Adipose tissue (tissue), 3 donors: ENCODE measurements around the gene RAB36. TPM values are rescaled to one million over a fixed set of nuclear protein-coding genes. Genes with fewer than 3 reads are reported as not detected.

Experiments
- H3K27ac ChIP-seq: one replicate; pipeline ENCODE4 v1.5.1; 2013; ENCODE audit warnings: low read depth, low read length
- WGBS, 3 donors: extraction: QIAGEN DNeasy Blood & Tissue Kit; methylation state at CpG; one replicate each; pipeline ENCODE4 v1.1.7; 2013; 5-methylcytosine and 5-hydroxymethylcytosine counted together
- polyA plus RNA-seq, 3 donors: library from polyadenylated mRNA; stranded (reverse); fragments of 200-250 nt; gene quantifications; one replicate each; pipeline ENCODE4 v1.2.3, GENCODE V29; 2013
- donor health status: healthy with polysubstance abuse.
- donor health status: Bipolar disorder and iron deficiency.
- donor health status: healthy.

The RAB36 gene
- polyA plus RNA-seq, 3 donors: 1.0 to 1.6 (median 1.4) TPM

- no peak overlapping the region for H3K27ac ChIP-seq
- 54 to 68% (median 65%) methylated on average over 3 of the region's 3 CpGs for WGBS, 3 donors
Observed at GRCh38 chr22:23184100-23184763, 39.0 kb downstream of the RAB36 start.

- WGBS, 3 donors: 43 to 79% (median 45%) methylated on average over 5 of the region's 5 CpGs
- H3K27ac ChIP-seq: no peak overlapping the region
Observed at GRCh38 chr22:23184764-23185113, 39.5 kb downstream of the RAB36 start.

- 42 to 55% (median 52%) methylated on average over 4 of the region's 4 CpGs for WGBS, 3 donors
- no peak overlapping the region for H3K27ac ChIP-seq
Observed at GRCh38 chr22:23187211-23187610, 41.9 kb downstream of the RAB36 start.

GRCh38 chr22:23187871-23188700, 42.8 kb downstream of the RAB36 start:
- 77 to 84% (median 79%) methylated on average over 7 of the region's 7 CpGs for WGBS, 3 donors
- H3K27ac ChIP-seq: no peak overlapping the region

- H3K27ac ChIP-seq: no peak overlapping the region
- 85 to 94% (median 87%) methylated on average over 9 of the region's 9 CpGs for WGBS, 3 donors
Observed at GRCh38 chr22:23190526-23190925, 45.2 kb downstream of the RAB36 start.

GRCh38 chr22:23192133-23192532, 46.9 kb downstream of the RAB36 start:
- no peak overlapping the region for H3K27ac ChIP-seq
- WGBS, 3 donors: 36 to 87% (median 83%) methylated on average over 5 of the region's 5 CpGs

GRCh38 chr22:23192558-23192957, 47.3 kb downstream of the RAB36 start:
- H3K27ac ChIP-seq: no peak overlapping the region
- 63 to 96% (median 96%) methylated on average over 4 of the region's 4 CpGs for WGBS, 3 donors

GRCh38 chr22:23193196-23193827, 48.0 kb downstream of the RAB36 start:
- 82 to 93% (median 85%) methylated on average over 5 of the region's 5 CpGs for WGBS, 3 donors
- no peak overlapping the region for H3K27ac ChIP-seq

- no peak overlapping the region for H3K27ac ChIP-seq
- WGBS, 3 donors: 72 to 84% (median 78%) methylated on average over 5 of the region's 5 CpGs
Observed at GRCh38 chr22:23193882-23194281, 48.6 kb downstream of the RAB36 start.

- H3K27ac ChIP-seq: no peak overlapping the region
- 66 to 88% (median 78%) methylated on average over 11 of the region's 11 CpGs for WGBS, 3 donors
Observed at GRCh38 chr22:23196165-23196564, 50.9 kb downstream of the RAB36 start.

GRCh38 chr22:23197836-23198235, 52.6 kb downstream of the RAB36 start:
- 60 to 82% (median 61%) methylated on average over 8 of the region's 8 CpGs for WGBS, 3 donors
- no peak overlapping the region for H3K27ac ChIP-seq

- 61 to 81% (median 69%) methylated on average over 8 of the region's 8 CpGs for WGBS, 3 donors
- no peak overlapping the region for H3K27ac ChIP-seq
Observed at GRCh38 chr22:23199159-23199558, 53.9 kb downstream of the RAB36 start.

- H3K27ac ChIP-seq: no peak overlapping the region
- 42 to 85% (median 76%) methylated on average over 5 of the region's 5 CpGs for WGBS, 3 donors
Observed at GRCh38 chr22:23200898-23201297, 55.6 kb downstream of the RAB36 start.

- 85 to 93% (median 90%) methylated on average over 4 of the region's 4 CpGs for WGBS, 3 donors
- H3K27ac ChIP-seq: no peak overlapping the region
Observed at GRCh38 chr22:23202812-23203451, 57.7 kb downstream of the RAB36 start.

- no peak overlapping the region for H3K27ac ChIP-seq
- 66 to 84% (median 72%) methylated on average over 7 of the region's 7 CpGs for WGBS, 3 donors
Observed at GRCh38 chr22:23203452-23204124, 58.3 kb downstream of the RAB36 start.

- no peak overlapping the region for H3K27ac ChIP-seq
- WGBS, 3 donors: 81 to 90% (median 83%) methylated on average over 11 of the region's 11 CpGs
Observed at GRCh38 chr22:23204125-23204488, 58.8 kb downstream of the RAB36 start.

GRCh38 chr22:23204541-23205157, 59.4 kb downstream of the RAB36 start:
- no peak overlapping the region for H3K27ac ChIP-seq
- 17 to 69% (median 56%) methylated on average over 11 of the region's 11 CpGs for WGBS, 3 donors
